GM12878 (cell line): Measurements from ENCODE around the gene MYOM1. TPM values are rescaled to one million over a fixed set of nuclear protein-coding genes. Genes with fewer than 3 reads are reported as not detected.

Source experiments
- ATAC-seq: fragments of 200-7000 bp; cut with Tn5 transposase; 3 replicates; pipeline ENCODE4 v1.9.1; 2020; ENCODE audit warnings: mild to moderate bottlenecking, moderate library complexity
- BruUV-seq: library from RNA; stranded (reverse); fragments of 400-500 nt; replicated peaks from 2 replicates; lab custom pipeline; 2021; lab: Mats Ljungman, UMichigan
- CTCF ChIA-PET: fragments of 300-600 bp; sonication (Branson Sonifier 250); formaldehyde crosslinking; extraction: SDS; loops from one replicate; lab custom pipeline; 2021; ENCODE audit warnings: inconsistent platforms; lab: Yijun Ruan, JAX
- POLR2A ChIA-PET: fragments of 350-600 bp; formaldehyde crosslinking; extraction: SDS; loops from one replicate; lab custom pipeline; 2021; ENCODE audit warnings: inconsistent platforms; lab: Charles Lee
- RAD21 ChIA-PET: fragments of 300-600 bp; sonication (Branson Sonifier 250); formaldehyde crosslinking; loops from one replicate; lab custom pipeline; 2023; ENCODE audit warnings: antibody characterized with exemption; ENCODE audit not compliant: unreplicated experiment; lab: Charles Lee
- SMC1A ChIA-PET: fragments of 300-600 bp; sonication (Branson Sonifier 250); formaldehyde crosslinking; loops from one replicate; lab custom pipeline; 2023; ENCODE audit not compliant: unreplicated experiment, uncharacterized antibody; lab: Charles Lee
- DNase-seq: peaks from one replicate; pipeline ENCODE4 v3.0.0-alpha.2; 2011; ENCODE audit warnings: low read depth, low spot score
- FAIRE-seq: peaks from 3 replicates; lab custom pipeline; 2011; peaks lifted over from hg19 to GRCh38; lab: Jason Lieb, UNC
- H2AFZ ChIP-seq: 2 replicates; pipeline ENCODE4 v1.6.0; 2011; ENCODE audit warnings: low read depth, low read length, control low read depth; ENCODE audit not compliant: control insufficient read depth
- H3K27ac ChIP-seq: 2 replicates; pipeline ENCODE4 v1.5.1; 2011; ENCODE audit warnings: control low read depth; ENCODE audit not compliant: control insufficient read depth, insufficient read depth
- H3K27me3 ChIP-seq, 2 experiments: replicated peaks in 1 of 2; 2 replicates each; pipeline versions ENCODE4 v1.6.0 to v1.6.1; 2011; ENCODE audit warnings: low read length in 1 of 2; ENCODE audit not compliant: control insufficient read depth in 2 of 2, insufficient read depth in 2 of 2
- H3K36me3 ChIP-seq, 2 experiments: 2 replicates each; pipeline ENCODE4 v1.5.1; 2011; ENCODE audit warnings: low read length in 1 of 2; ENCODE audit not compliant: control insufficient read depth in 2 of 2, insufficient read depth in 2 of 2
- H3K4me1 ChIP-seq: 2 replicates; pipeline ENCODE4 v1.6.1; 2011; ENCODE audit warnings: mild to moderate bottlenecking, low read length, moderate library complexity, mixed read lengths; ENCODE audit not compliant: control insufficient read depth, insufficient read depth
- H3K4me2 ChIP-seq: 2 replicates; pipeline ENCODE4 v1.6.0; 2011; ENCODE audit warnings: control low read depth; ENCODE audit not compliant: control insufficient read depth, insufficient read depth
- H3K4me3 ChIP-seq: fragments of 200-600 bp; sonication (generic); 2 replicates; pipeline ENCODE4 v1.5.1; 2016
- H3K79me2 ChIP-seq: 2 replicates; pipeline ENCODE4 v1.6.0; 2011; ENCODE audit warnings: low read length; ENCODE audit not compliant: control insufficient read depth, insufficient read depth
- H3K9ac ChIP-seq: 2 replicates; pipeline ENCODE4 v1.8.0; 2011; ENCODE audit warnings: low read length, control low read depth, mixed read lengths; ENCODE audit not compliant: control insufficient read depth, insufficient read depth
- H3K9me3 ChIP-seq: replicated peaks from 3 replicates; pipeline ENCODE4 v1.5.1; 2011; ENCODE audit warnings: mild to moderate bottlenecking, low read length; ENCODE audit not compliant: control insufficient read depth, insufficient read depth
- H4K20me1 ChIP-seq: 2 replicates; pipeline ENCODE4 v1.6.0; 2011; ENCODE audit not compliant: control insufficient read depth, insufficient read depth
- EGR1 ChIP-seq, 2 experiments: IDR thresholded peaks; 1 replicate in 1 of 2; 2 replicates in 1 of 2; pipeline ENCODE4 v1.6.1; 2011 to 2012; ENCODE audit warnings: low read depth in 2 of 2, low read length in 2 of 2, borderline replicate concordance in 1 of 2, mild to moderate bottlenecking in 1 of 2, moderate library complexity in 1 of 2
- IKZF2 ChIP-seq, 2 experiments: fragments of 450-650 bp; IDR thresholded peaks; 2 replicates each; pipeline ENCODE4 v1.6.1; 2017; ENCODE audit warnings: mild to moderate bottlenecking in 2 of 2, moderate library complexity in 2 of 2
- KDM1A ChIP-seq: fragments of 200-600 bp; sonication (generic); IDR thresholded peaks from 2 replicates; pipeline ENCODE4 v1.6.1; 2016; ENCODE audit warnings: borderline replicate concordance
- MEF2B ChIP-seq: fragments of 450-650 bp; IDR thresholded peaks from 2 replicates; pipeline ENCODE4 v1.6.1; 2018; ENCODE audit warnings: mild to moderate bottlenecking, moderate library complexity; ENCODE audit not compliant: partially characterized antibody, poor library complexity, severe bottlenecking
- NFXL1 ChIP-seq: fragments of 450-650 bp; IDR thresholded peaks from 2 replicates; pipeline ENCODE4 v1.6.1; 2017; ENCODE audit warnings: antibody characterized with exemption, mild to moderate bottlenecking, borderline replicate concordance
- ZNF217 ChIP-seq: fragments of 450-650 bp; IDR thresholded peaks from 2 replicates; pipeline ENCODE4 v1.6.1; 2017; ENCODE audit warnings: antibody characterized with exemption, mild to moderate bottlenecking
- WGBS: methylation state at CpG from one replicate; pipeline ENCODE4 v1.1.6; 2016; ENCODE audit warnings: low lambda C conversion rate; ENCODE audit not compliant: insufficient replicate concordance, insufficient coverage; ENCODE audit errors: missing lambda C conversion rate; 5-methylcytosine and 5-hydroxymethylcytosine counted together
- in situ Hi-C: fragments of 300-500 bp; cut with MboI; formaldehyde crosslinking; loops from 9 replicates; pipeline ENCODE4 v1.14.3; 2018; ENCODE audit warnings: mixed read lengths
- intact Hi-C: fragments of 100-400 bp; cut with micrococcal nuclease; formaldehyde crosslinking; loops from one replicate; pipeline ENCODE4 v1.14.2; 2022; ENCODE audit not compliant: unreplicated experiment
- polyA plus RNA-seq, 11 experiments: library from polyadenylated mRNA; depleted of rRNA in 4 of 11; unstranded in 6 of 11; stranded (reverse) in 5 of 11; fragments of >200 nt; fragmentation: Nextera tagmentation in 4 of 11; fragmentation: Illumina TruSeq in 1 of 11; extraction: Ambion mirVana in 4 of 11; extraction: Trizol in 1 of 11; gene quantifications; 1 replicate in 1 of 11; 2 replicates in 10 of 11; pipeline versions ENCODE4 v1.2.1 to v1.2.3, GENCODE V29; 2011 to 2016; ENCODE audit warnings: inconsistent platforms in 2 of 11, missing spikeins in 2 of 11, low read depth in 1 of 11
- total RNA-seq, 4 experiments: library from RNA; depleted of rRNA in 3 of 4; stranded (reverse); fragments of >200 nt in 3 of 4; fragmentation: Illumina TruSeq in 1 of 4; extraction: Trizol in 1 of 4; gene quantifications; 2 replicates each; pipeline versions ENCODE4 v1.2.1 to v1.2.3, GENCODE V29; 2013 to 2021
- TF ChIP-seq, protein P1 (sequence below): fragments of 450-650 bp; IDR thresholded peaks from 2 replicates; pipeline ENCODE4 v1.6.1; 2017; ENCODE audit warnings: antibody characterized with exemption, mild to moderate bottlenecking, moderate library complexity
- TF ChIP-seq, protein P2 (sequence below): fragments of 450-650 bp; formaldehyde crosslinking; IDR thresholded peaks from 2 replicates; pipeline ENCODE4 v1.4.0; 2022; ENCODE audit warnings: mild to moderate bottlenecking, moderate library complexity
- TF ChIP-seq, protein P3 (sequence below): IDR thresholded peaks from 2 replicates; pipeline ENCODE4 v1.6.1; 2012; ENCODE audit warnings: low read depth, low read length, improper control_type of control experiment

Gene MYOM1
- total and polyA plus RNA-seq, 10 of the 15 experiments (the other 5 are each of a cell fraction or from before 2014, with no cell fraction given): 0.06 to 1.0 (median 0.57) TPM

DNA sequence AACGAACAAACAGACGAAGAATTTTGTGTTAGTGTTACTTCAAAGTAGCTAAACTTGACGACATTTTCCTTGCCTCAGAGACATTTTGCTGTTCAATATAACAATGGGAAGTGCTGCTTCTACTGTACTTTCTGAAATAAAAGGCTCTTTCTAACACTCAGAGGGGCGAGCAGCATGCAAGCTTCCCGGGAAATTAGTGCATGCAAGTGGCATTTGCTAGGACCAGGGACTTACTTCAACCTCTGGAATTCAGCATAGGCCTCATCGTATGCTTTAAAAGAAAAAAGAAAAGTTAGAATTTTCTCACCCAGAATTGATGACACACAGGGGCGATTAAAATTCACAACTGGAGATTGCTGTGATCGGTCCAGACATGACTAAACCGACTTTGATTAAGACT is 144.3 kb downstream of the MYOM1 start:
- ATAC-seq: no peak
- no peak overlapping the region for H3K27ac ChIP-seq
- no TSS peak for BruUV-seq
- TF ChIP-seq KDM1A: no peak
- TF ChIP-seq NFXL1: no peak
- TF ChIP-seq, protein P1, sequence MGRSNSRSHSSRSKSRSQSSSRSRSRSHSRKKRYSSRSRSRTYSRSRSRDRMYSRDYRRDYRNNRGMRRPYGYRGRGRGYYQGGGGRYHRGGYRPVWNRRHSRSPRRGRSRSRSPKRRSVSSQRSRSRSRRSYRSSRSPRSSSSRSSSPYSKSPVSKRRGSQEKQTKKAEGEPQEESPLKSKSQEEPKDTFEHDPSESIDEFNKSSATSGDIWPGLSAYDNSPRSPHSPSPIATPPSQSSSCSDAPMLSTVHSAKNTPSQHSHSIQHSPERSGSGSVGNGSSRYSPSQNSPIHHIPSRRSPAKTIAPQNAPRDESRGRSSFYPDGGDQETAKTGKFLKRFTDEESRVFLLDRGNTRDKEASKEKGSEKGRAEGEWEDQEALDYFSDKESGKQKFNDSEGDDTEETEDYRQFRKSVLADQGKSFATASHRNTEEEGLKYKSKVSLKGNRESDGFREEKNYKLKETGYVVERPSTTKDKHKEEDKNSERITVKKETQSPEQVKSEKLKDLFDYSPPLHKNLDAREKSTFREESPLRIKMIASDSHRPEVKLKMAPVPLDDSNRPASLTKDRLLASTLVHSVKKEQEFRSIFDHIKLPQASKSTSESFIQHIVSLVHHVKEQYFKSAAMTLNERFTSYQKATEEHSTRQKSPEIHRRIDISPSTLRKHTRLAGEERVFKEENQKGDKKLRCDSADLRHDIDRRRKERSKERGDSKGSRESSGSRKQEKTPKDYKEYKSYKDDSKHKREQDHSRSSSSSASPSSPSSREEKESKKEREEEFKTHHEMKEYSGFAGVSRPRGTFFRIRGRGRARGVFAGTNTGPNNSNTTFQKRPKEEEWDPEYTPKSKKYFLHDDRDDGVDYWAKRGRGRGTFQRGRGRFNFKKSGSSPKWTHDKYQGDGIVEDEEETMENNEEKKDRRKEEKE: no peak
- TF ChIP-seq MEF2B: no peak
- TF ChIP-seq, protein P2, sequence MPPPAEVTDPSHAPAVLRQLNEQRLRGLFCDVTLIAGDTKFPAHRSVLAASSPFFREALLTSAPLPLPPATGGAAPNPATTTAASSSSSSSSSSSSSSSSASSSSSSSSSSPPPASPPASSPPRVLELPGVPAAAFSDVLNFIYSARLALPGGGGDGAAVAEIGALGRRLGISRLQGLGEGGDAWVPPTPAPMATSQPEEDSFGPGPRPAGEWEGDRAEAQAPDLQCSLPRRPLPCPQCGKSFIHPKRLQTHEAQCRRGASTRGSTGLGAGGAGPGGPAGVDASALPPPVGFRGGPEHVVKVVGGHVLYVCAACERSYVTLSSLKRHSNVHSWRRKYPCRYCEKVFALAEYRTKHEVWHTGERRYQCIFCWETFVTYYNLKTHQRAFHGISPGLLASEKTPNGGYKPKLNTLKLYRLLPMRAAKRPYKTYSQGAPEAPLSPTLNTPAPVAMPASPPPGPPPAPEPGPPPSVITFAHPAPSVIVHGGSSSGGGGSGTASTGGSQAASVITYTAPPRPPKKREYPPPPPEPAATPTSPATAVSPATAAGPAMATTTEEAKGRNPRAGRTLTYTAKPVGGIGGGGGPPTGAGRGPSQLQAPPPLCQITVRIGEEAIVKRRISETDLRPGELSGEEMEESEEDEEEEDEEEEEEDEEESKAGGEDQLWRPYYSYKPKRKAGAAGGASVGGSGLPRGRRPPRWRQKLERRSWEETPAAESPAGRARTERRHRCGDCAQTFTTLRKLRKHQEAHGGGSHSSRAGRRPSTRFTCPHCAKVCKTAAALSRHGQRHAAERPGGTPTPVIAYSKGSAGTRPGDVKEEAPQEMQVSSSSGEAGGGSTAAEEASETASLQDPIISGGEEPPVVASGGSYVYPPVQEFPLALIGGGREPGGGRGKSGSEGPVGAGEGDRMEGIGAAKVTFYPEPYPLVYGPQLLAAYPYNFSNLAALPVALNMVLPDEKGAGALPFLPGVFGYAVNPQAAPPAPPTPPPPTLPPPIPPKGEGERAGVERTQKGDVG (CRISPR knock-in tag): no peak
- TF ChIP-seq EGR1 (IDR thresholded peaks at IDR 0.05; ENCODE audit: borderline replicate concordance in 1 of 2, low read depth in 2 of 2, low read length in 2 of 2): no peak
- TF ChIP-seq, protein P3, sequence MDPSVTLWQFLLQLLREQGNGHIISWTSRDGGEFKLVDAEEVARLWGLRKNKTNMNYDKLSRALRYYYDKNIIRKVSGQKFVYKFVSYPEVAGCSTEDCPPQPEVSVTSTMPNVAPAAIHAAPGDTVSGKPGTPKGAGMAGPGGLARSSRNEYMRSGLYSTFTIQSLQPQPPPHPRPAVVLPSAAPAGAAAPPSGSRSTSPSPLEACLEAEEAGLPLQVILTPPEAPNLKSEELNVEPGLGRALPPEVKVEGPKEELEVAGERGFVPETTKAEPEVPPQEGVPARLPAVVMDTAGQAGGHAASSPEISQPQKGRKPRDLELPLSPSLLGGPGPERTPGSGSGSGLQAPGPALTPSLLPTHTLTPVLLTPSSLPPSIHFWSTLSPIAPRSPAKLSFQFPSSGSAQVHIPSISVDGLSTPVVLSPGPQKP: no peak
- TF ChIP-seq ZNF217: no peak
- no peak for TF ChIP-seq IKZF2 (IDR thresholded peaks at IDR 0.05)
- 71% methylated on average over 9 of the region's 9 CpGs for WGBS
- no peak overlapping the region for H3K4me2 ChIP-seq
- H3K36me3 ChIP-seq: no peaks in the 10 kb centered on the region
- no peaks in the 10 kb centered on the region for H3K4me1 ChIP-seq
- no peaks in the 10 kb centered on the region for H3K79me2 ChIP-seq
- no peak overlapping the region for H2AFZ ChIP-seq
- H3K4me3 ChIP-seq: no peak overlapping the region
- H3K9ac ChIP-seq: no peak overlapping the region
- DNase-seq: no peak
- H3K9me3 ChIP-seq: no peaks in the 10 kb centered on the region
- ChIA-PET POLR2A (no interaction called here), SMC1A (interaction anchor here (1.3 kb wide), 1 partner anchor 15 kb away, joined by 3 read pairs; no protein-coding TSS in a partner anchor), RAD21 (no interaction called here), CTCF (interaction anchor here (1.4 to 2.9 kb wide), 4 partner anchors 12 to 171 kb away, joined by 3 to 27 read pairs (median 6); no protein-coding TSS in a partner anchor)
- no peaks in the 10 kb centered on the region for H3K27me3 ChIP-seq
- no peak for FAIRE-seq
- in situ Hi-C loops: no loop called here
- intact Hi-C loops: loop anchor here (5.0 kb wide), 1 partner anchor 68 kb away; no protein-coding TSS in a partner anchor
- no peaks in the 10 kb centered on the region for H4K20me1 ChIP-seq
